IMR-90 (cell line): ENCODE data around the gene HDGFL3.

Experiments used
- CTCF ChIP-seq: conservative IDR thresholded peaks from 2 replicates; pipeline ENCODE4 v1.5.1; 2012; ENCODE audit warnings: mild to moderate bottlenecking, low read depth, low read length, improper control_type of control experiment
- POLR2A ChIP-seq: IDR thresholded peaks from 2 replicates; pipeline ENCODE4 v1.6.1; 2012; ENCODE audit warnings: mild to moderate bottlenecking, low read depth, low read length
- RAD21 ChIP-seq: IDR thresholded peaks from 2 replicates; pipeline ENCODE4 v1.6.1; 2012; ENCODE audit warnings: low read length, improper control_type of control experiment

- TF ChIP-seq CTCF (no peak), POLR2A (no peak), RAD21 (no peak)
Observed at GRCh38 chr15:83111149-83111548, 96.5 kb downstream of the HDGFL3 start.
